IPS-18c (cell line): ENCODE results near the gene E2F1.

Experiments used
- H3K4me3 ChIP-seq: 2 replicates; pipeline ENCODE4 v1.7.0; 2013; ENCODE audit warnings: low read depth, mild to moderate bottlenecking, low read length, moderate library complexity; ENCODE audit not compliant: insufficient read depth
- H3K9me3 ChIP-seq: one replicate; pipeline ENCODE4 v1.6.1; 2013; ENCODE audit warnings: mild to moderate bottlenecking, low read length, moderate library complexity; ENCODE audit not compliant: control insufficient read depth, insufficient read depth

E2F1 gene

DNA sequence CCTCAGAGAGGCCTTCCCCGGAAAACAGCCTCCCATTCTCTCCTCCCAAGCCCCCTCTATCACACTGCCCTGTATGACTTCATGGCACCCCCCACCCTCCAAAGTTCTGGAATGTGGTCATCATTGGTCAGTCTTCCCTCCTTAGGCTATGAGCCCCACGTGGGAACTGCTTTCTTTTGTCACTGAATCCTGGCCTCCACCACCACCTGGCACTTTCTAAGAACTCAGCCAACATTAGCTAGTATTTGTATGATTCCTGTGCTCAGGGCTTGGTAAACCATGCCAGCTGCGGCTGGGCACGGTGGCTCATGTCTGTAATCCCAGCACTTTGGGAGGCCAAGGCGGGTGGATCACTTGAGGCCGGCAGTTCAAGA, 8.4 kb upstream of the E2F1 start:
- peaks cover 7% of the 10 kb centered on the region for H3K9me3 ChIP-seq
- H3K4me3 ChIP-seq, result no peak overlapping the region

DNA sequence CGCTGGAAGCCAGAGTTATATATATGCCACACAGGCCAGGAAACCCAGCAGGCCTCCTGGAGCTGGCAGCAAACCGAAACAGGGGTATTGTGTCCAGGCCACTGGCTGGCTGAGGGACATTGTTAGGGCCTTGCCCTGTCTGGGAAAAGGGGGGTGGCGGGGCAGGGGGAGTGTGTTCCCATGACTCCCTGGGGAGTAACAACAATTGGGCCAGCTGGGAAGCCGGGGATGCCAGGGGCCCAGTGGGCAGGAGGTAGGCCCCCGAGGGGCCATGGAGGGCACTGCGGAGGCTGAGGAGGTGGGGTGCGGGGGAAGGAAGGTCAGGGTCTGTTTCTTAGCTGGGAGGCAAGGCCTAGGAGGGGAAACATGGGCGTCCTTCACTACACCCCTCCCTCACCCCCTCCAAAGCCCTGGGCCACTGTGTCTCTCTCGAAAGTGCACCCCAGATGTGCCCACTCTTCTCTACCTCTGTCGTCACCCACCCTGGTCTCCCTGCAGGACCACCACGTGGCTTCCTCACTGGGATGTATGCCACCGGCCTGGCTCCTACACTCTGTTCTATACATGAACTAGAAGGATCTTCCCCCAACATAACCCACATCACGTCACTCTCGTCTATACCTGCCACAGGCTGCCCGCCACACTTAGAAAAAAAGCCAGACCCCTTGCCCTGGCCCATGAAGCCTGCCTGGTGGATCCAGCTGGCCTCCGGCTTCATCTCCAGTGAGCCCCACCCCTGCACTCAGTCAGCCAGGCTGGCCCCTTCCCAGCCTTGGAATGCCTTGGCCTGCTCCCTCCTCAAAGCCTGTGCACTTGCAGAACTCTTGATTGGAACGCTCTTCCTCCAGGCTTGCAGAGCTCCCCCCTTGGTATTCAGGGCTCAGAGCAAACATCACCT, 7.8 kb upstream of the E2F1 start:
- H3K4me3 ChIP-seq, result no peak overlapping the region
- H3K9me3 ChIP-seq, result peaks cover 7% of the 10 kb centered on the region

GRCh38 chr20:33693289-33693688, 7.1 kb upstream of the E2F1 start:
- Histone ChIP-seq H3K4me3 (no peak overlapping the region), H3K9me3 (peaks cover 5% of the 10 kb centered on the region)

DNA sequence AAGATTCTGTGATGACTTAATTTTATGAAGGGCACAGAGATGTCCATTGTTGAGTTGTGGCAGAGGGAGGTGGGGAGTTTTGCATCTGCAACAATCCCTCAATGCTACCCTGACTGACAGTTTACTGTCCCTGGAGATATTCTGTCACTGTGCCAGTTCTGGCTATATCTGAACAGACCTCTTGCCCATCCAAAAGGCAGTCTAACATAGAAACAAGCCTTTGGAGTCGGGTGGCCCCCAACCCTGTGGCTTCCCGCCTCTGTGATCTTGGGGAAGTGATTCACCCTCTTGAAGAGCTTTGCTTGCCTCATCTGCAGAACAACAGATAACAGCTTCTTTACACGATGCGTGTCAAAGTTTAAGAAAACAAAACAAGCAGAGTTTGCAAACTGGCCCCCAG, 3.8 kb upstream of the E2F1 start:
- Histone ChIP-seq H3K9me3 (no peaks in the 10 kb centered on the region), H3K4me3 (no peak overlapping the region)

DNA sequence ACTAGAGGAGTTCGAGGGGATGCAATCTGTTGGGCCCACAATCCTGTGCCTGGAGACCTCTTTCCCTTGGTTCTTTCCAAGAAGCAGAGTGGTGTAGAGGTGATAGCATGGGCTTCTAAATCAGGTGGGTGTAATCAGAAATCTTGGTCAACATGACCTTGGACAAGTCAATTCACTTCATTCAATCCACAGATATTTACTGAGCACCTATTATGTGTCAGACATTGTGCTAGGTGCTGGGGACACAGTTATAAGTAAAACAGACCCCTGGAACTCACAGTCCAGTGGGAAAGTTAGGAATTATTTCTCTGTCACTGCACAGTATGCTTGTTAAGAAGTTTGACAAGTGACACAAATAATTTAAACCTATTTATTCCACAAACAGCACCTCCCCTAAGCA, 3.3 kb upstream of the E2F1 start:
- no peak overlapping the region for H3K4me3 ChIP-seq

GRCh38 chr20:33688938-33689424, 2.8 kb upstream of the E2F1 start:
- Histone ChIP-seq H3K4me3 (no peak overlapping the region), H3K9me3 (no peaks in the 10 kb centered on the region)

More for the DNA sequence above, 3.3 kb upstream of the E2F1 start:
- H3K9me3 ChIP-seq, result no peaks in the 10 kb centered on the region

GRCh38 chr20:33687993-33688937, 2.1 kb upstream of the E2F1 start:
- Histone ChIP-seq H3K9me3 (no peaks in the 10 kb centered on the region), H3K4me3 (no peak overlapping the region)

GRCh38 chr20:33687370-33687915, 1.3 kb upstream of the E2F1 start:
- Histone ChIP-seq H3K4me3 (no peak overlapping the region), H3K9me3 (no peaks in the 10 kb centered on the region)

DNA sequence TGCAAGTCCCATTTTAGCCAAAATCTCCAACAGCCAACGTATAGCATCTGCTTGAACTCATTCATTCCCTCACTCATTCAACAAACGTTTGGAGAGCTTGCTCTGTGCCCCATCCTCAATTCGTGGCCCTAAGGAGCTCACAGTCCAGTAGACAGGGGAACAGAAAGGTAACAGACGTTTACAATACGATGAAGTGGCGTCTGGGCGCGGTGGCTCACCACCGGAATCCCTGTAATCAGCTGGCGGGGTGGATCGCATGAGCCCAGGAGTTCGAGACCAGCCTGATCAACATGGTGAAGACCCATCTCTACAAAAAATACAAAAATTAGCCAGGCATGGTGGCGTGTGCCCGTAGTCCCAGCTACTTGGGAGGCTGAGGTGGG, 790 bp upstream of the E2F1 start:
- Histone ChIP-seq H3K4me3 (peak overlapping the region; percentile 40), H3K9me3 (no peaks in the 10 kb centered on the region)

DNA sequence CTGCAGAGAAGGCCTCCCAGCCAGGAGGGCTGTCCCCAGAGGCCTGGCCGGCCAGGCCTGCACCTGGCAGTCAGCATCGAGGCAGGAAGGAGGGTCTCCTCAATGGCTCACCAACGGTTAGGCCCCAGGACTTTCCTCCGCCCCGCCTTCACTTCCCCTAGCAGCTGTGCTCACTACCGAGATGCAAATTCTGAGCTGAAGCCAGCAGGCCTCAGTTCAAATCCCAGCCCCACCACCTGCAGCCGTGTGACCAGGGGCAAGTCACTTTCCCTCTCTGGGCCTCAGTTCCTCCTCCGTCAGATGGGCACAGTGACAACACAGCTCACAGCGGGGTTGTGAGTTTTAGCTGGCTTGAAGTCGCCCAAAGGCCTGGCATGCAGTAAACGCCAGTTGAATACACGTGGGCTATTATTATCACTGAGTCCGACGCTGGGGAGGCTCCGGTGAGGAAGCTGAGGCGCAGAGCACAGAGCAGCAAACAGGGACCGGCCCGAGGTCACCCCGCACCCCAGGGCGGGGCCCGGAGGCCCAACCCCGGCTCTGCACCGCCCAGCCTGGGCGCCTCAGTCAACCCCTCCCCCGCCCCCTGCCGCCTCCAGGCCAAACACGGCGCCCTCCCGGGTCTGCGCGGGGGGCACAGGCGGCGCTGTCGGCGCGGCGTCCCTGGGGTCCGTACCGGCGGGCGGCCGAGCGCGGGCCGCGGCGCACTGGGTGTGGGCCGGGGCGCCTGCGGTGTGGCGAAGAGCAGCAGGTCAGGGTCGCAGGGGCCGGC, 671 bp downstream of the E2F1 start:
- no peaks in the 10 kb centered on the region for H3K9me3 ChIP-seq
- H3K4me3 ChIP-seq, result peak overlapping the region; percentile 26

DNA sequence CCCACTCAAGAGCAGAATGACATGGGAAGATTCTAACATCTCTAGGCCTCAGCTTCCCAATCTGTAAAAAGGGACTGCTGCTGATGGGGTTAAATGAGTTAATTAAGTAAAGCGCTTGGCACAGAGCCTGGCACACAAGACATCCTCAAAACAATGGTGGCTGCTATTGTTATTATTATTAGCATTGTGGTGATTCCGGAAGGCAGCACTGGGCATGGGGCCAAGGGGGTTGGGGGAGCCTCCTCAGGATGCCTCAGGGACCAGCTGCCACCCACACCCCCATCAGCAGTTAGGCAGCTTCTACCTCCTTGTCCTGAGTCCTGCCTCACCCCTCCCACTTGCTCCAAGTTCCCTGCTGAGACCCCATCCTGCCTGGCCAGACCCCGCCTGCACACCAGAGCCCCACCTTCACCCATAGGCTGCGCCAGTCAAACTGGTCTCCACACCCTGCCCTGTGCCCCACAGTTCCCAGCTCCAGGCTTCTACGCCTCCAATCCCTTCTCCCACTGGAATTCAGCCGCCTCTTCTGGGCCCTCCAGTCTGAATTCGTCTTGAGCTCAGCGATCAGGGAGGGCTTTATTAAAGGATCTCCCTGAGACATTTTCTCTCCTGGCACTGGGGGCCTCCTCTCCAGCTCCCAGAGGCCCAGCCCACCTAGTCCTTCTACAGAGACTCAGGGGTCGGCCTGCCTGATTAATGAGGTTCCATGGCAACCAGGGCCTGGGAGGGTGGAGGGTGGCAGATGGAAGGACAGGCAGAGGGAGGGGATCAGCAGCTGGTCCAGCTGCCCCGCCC, 1.5 kb downstream of the E2F1 start:
- H3K9me3 ChIP-seq, result no peaks in the 10 kb centered on the region
- H3K4me3 ChIP-seq, result peak overlapping the region; percentile 26

DNA sequence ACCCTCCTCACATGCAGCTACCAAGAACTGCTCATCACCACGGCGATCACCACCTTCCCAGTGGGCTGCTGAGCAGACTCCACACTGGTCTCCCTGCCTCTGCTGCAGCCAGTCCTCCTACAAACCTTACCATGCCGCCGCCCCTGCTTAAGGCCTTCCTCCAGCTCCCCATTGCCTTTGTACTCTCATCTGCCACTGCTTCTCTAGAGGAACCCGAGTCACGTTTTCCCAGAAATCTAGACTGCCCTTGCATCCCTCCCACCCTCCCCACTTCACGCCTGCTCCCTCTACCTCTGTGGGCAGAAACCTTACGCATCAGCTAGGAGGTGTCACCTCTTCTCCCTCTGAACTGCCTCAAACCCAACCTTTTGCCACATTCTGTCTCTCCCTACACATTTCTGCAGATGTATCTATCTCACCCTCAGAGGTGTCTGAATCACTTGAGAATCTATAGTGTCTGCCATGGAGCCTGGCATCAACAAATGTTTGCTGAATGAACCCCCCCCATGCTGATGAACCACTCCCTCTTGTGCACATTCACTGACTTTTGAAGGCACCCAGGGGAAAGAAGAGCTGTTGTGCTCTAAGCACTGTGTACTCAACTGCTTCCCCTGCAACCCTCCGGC, 4.3 kb downstream of the E2F1 start:
- Histone ChIP-seq H3K9me3 (no peaks in the 10 kb centered on the region), H3K4me3 (no peak overlapping the region)

GRCh38 chr20:33681288-33681687, 4.9 kb downstream of the E2F1 start:
- no peaks in the 10 kb centered on the region for H3K9me3 ChIP-seq
- H3K4me3 ChIP-seq, result no peak overlapping the region

DNA sequence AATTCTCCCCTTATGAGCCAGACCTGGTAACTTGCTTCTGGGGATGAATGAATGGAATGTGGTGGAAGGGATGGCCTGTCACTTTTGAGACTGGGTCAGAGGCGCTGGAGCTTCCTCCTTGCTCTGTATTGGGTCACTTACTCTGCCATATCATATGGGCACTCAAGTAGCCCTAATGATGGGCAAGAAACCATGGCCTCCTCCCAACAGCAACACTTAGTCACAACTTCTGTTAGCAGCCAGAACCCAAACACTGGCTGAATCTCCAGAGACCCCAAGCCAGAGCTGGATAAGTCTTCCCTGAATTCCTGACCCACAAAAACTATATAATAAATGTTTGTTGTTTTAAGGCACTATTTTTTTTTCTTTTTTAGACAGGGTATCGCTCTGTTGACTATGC, 5.5 kb downstream of the E2F1 start:
- no peak overlapping the region for H3K4me3 ChIP-seq
- no peaks in the 10 kb centered on the region for H3K9me3 ChIP-seq

GRCh38 chr20:33679758-33680485, 6.3 kb downstream of the E2F1 start:
- no peaks in the 10 kb centered on the region for H3K9me3 ChIP-seq

More at GRCh38 chr20:33679758-33680485, 6.3 kb downstream of the E2F1 start:
- H3K4me3 ChIP-seq, result no peak overlapping the region
